HG03354 (cell line): Measurements from ENCODE around the gene WDR64.
"Not testable (repeated sequence)": the region's sequence is repeated elsewhere in the genome, so short reads cannot be mapped to it uniquely, and the experiment has no call there.

Source experiments
- ATAC-seq: cut with Tn5 transposase; IDR thresholded peaks from one replicate; pipeline ENCODE4 v1.9.1; 2021; ENCODE audit warnings: mild to moderate bottlenecking; ENCODE audit not compliant: unreplicated experiment, poor library complexity, severe bottlenecking

Gene WDR64

GRCh38 chr1:241648159-241648558 is 3.9 kb upstream of the WDR64 start:
- no peak for ATAC-seq

GRCh38 chr1:241654019-241654418 is 1.9 kb downstream of the WDR64 start:
- no peak for ATAC-seq

- no peak for ATAC-seq
Observed at GRCh38 chr1:241654641-241655040, 2.6 kb downstream of the WDR64 start.

- ATAC-seq, result no peak
Observed at GRCh38 chr1:241658081-241658793, 6.2 kb downstream of the WDR64 start.

GRCh38 chr1:241659016-241659415 is 6.9 kb downstream of the WDR64 start:
- not testable (repeated sequence) for ATAC-seq

GRCh38 chr1:241660424-241660972 is 8.4 kb downstream of the WDR64 start:
- no peak for ATAC-seq

- no peak for ATAC-seq
Observed at GRCh38 chr1:241666419-241666818, 14.3 kb downstream of the WDR64 start.

- no peak for ATAC-seq
Observed at GRCh38 chr1:241672301-241672700, 20.2 kb downstream of the WDR64 start.

GRCh38 chr1:241674805-241675384 is 22.8 kb downstream of the WDR64 start:
- no peak for ATAC-seq

GRCh38 chr1:241675983-241676382 is 23.9 kb downstream of the WDR64 start:
- ATAC-seq, result no peak

GRCh38 chr1:241677201-241677600 is 25.1 kb downstream of the WDR64 start:
- peak; percentile 97 for ATAC-seq

- no peak for ATAC-seq
Observed at GRCh38 chr1:241678536-241678935, 26.5 kb downstream of the WDR64 start.

- ATAC-seq, result no peak
Observed at GRCh38 chr1:241679404-241679803, 27.3 kb downstream of the WDR64 start.

- ATAC-seq, result no peak
Observed at GRCh38 chr1:241679961-241680360, 27.9 kb downstream of the WDR64 start.

GRCh38 chr1:241681861-241682448 is 29.9 kb downstream of the WDR64 start:
- ATAC-seq, result not testable (repeated sequence)

- ATAC-seq, result no peak
Observed at GRCh38 chr1:241682921-241683320, 30.8 kb downstream of the WDR64 start.

GRCh38 chr1:241684108-241684507 is 32.0 kb downstream of the WDR64 start:
- ATAC-seq, result no peak

- no peak for ATAC-seq
Observed at GRCh38 chr1:241688940-241689368, 36.9 kb downstream of the WDR64 start.

GRCh38 chr1:241695246-241696171 is 43.4 kb downstream of the WDR64 start:
- no peak for ATAC-seq
